GM19324 (cell line): ENCODE results near the gene GPR132.
"Not testable (repeated sequence)": the region's sequence is repeated elsewhere in the genome, so short reads cannot be mapped to it uniquely, and the experiment has no call there.

ENCODE experiments used
- ATAC-seq: cut with Tn5 transposase; IDR thresholded peaks from one replicate; pipeline ENCODE4 v1.9.1; 2021; ENCODE audit warnings: mild to moderate bottlenecking, moderate library complexity; ENCODE audit not compliant: unreplicated experiment, low FRiP score

The GPR132 gene

DNA sequence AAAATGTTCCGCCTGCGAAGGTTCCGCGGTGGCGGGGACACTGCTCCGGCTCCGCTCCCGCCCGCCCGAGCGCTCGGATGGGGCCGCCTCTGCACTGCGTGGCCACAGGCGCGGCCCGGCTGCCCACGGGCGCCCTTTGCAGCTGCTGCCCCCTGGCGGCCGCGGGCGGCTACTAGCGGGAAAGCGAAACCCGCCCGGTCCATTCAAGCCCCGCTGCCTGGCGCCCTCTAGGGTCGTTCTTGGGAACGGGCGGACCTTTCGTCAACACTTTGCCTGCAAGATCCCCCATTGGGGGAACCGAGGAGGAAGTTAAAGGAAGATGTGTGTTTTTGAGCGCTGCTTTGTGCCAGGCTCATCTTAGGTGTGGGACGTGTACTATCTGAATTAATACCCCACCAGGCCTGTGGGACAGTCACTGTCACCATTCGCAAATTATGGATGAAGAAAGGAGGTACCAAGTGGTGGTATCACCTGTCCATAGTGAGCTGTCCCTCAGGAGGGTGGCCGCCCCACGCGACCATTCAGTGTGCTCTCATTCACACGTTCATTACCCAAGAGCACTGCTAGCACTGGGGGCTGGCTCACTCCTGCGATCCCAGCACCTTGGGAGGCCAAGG, 19.4 kb downstream of the GPR132 start:
- ATAC-seq, result peak; percentile 37

GRCh38 chr14:105043641-105044040, 21.6 kb downstream of the GPR132 start:
- ATAC-seq, result no peak

DNA sequence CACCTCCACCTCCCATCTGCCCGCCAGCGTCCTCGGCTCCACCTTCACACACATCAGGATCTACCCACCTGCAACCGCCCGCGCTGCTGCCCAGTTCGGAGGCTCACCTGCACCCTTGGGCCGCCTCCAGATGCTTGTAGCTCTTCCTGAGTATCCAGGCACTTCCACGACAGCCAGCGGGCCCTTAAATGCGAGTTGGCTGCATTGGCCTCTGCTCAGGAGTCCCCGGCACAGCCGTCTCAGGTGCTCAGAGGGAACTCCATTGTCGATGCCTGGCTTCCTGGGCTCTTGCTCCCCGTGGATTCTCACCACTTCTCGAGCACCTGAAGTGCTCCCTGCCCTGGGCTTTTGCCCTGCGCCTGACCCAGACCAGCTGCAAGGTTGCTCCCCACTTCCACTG, 22.4 kb downstream of the GPR132 start:
- no peak for ATAC-seq

DNA sequence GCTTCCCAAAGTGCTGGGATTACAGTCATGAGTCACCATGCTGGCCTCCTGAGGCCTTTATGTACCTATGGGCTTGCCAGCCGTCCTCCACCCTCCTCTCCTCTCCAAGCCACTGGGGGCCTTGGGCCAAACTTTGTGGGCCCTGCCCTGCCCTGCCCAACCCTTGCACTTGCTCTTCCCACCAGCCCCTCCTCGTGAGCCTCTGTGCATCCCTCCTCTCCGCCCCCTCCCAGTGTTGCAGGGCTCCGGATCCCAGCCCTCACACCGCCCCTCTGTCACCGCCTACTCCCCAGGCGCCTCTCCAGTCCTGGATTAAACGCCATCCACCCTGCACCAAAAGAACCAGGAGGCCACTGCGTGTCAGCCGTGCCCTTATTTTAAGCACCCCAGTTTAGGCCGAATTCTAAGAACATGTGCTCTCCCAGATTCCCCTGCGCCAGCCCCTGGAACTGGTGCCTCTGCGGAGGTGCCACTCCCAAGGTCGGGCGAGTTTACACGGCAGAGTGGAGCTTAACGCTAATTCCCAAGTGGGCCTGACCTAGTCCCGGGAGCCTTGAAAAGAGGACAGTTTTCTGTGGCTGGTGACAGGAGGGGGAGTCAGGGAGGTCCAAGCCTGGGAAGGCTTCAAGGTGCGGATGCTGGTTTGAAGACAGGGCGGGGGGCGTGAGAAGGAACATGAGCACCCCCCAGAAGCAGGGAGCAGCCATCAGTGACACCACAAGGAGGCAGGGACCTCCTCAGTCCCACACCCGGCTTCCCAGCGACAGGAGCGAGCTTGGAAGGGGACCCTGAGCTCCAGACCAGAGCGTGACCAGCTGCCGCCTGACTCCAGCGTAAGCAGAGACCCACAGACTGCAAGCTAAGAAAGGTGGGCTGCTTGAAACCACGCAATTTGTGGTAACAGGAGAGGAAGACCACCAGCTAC, 23.1 kb downstream of the GPR132 start:
- no peak for ATAC-seq

DNA sequence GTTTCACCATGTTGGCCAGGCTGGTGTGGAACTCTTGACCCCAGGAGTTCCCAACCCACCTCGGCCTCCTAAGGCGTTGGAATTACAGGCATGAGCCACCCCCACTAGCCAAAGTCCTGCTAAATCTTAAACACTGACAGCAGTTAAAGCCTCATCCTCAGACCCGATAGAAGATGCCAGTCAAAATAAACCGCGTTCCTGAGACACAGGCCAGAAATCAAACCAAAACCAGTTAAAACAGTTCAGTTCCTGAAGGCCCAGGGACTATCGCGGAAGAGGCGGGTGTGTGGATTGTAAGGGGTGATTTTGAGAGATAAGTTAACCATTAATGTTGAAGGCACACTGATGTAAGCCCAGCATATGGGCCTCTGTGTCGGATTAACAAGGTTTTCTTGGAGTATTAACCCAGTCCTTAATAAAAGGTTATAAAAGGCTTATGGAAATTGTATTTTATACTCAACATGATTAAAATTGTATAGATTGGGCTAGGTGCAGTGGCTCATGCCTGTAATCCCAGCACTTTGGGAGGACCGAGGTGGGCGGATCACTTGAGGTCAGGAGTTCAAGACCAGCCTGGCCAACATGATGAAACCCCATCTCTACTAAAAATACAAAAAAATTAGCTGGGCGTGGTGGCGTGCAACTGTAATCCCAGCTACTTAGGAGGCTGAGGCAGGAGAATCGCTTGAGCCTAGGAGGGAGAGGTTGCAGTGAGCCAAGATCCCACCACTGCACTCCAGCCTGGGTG, 25.6 kb downstream of the GPR132 start:
- no peak for ATAC-seq

DNA sequence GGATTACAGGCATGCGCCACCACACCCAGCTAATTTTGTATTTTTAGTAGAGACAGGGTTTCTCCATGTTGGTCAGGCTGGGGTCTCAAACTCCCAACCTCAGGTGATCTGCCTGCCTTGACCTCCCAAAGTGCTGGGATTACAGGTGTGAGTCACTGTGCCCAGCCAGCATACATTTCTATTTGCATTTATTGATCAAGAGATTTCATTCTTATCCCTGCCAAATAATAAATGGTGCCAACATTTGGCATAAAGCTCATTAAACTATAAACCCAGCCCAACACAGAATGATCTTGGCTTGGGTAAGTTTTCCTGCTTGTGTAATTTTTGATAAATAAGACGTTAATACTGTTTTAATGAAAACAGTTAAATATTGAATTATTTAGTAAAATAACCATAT, 29.6 kb downstream of the GPR132 start:
- ATAC-seq, result not testable (repeated sequence)

- ATAC-seq, result no peak
Observed at GRCh38 chr14:105034315-105035039, 30.8 kb downstream of the GPR132 start.

- not testable (repeated sequence) for ATAC-seq
Observed at GRCh38 chr14:105033412-105033900, 31.8 kb downstream of the GPR132 start.

DNA sequence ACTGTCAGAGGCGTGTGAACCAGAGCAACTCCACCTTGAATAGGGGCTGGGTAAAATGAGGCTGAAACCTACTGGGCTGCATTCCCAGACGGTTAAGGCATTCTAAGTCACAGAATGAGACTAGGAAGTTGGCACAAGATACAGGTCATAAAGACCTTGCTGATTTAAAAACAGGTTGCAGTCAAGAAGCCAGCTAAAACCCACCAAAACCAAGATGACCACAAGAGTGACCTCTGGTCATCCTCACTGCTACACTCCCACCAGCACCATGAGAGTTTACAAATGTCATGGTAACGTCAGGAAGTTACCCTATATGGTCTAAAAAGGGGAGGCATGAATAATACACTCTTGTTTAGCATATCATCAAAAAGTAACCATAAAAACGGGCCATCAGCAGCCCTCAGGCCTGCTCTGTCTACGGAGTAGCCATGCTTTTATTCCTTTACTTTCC, 32.8 kb downstream of the GPR132 start:
- ATAC-seq, result not testable (repeated sequence)

DNA sequence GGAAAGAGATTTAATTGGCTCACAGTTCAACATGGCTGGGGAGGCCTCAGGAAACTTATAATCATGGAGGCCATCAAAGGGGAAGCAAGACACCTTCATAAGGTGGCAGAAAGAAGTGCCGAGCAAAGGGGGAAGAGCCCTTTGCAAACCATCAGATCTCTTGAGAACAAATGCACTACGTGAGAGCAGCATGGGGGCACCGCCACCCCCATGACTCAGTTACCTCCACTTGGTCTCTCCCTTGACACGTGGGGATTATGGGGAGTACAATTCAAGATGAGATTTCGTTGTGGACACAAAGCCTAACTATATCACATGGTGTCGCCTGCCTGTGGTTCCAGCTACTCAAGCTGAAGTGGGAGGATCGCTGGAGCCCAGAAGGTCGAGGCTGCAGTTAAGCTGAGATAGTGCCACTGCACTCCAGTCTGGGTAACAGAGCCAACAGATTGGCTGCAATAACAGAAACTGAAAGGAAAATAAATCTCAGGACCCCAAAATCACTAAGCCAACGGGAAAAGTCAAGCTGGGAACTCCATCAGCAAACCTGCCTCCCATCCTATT, 34.3 kb downstream of the GPR132 start:
- ATAC-seq, result no peak

DNA sequence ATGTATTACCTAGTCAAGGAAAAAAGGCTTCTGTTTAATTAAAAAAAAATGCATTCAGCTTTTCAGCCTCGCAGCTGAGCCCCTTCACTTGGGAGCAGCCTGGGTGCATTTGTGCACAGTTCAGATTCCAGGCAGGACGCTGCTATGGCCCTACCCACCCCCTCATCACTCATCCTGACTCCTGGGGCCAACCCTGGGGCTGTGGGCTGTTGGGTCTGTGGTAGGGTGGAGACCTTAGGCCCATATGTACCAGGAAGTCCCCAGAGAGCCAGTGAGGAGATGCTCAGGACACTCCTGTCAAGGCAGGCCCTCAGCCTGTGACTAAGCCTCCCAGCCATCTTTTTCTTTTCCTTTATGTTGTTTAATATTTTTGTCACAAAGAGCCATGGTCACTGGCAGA, 35.0 kb downstream of the GPR132 start:
- ATAC-seq, result no peak

GRCh38 chr14:105029402-105029801, 35.8 kb downstream of the GPR132 start:
- no peak for ATAC-seq

DNA sequence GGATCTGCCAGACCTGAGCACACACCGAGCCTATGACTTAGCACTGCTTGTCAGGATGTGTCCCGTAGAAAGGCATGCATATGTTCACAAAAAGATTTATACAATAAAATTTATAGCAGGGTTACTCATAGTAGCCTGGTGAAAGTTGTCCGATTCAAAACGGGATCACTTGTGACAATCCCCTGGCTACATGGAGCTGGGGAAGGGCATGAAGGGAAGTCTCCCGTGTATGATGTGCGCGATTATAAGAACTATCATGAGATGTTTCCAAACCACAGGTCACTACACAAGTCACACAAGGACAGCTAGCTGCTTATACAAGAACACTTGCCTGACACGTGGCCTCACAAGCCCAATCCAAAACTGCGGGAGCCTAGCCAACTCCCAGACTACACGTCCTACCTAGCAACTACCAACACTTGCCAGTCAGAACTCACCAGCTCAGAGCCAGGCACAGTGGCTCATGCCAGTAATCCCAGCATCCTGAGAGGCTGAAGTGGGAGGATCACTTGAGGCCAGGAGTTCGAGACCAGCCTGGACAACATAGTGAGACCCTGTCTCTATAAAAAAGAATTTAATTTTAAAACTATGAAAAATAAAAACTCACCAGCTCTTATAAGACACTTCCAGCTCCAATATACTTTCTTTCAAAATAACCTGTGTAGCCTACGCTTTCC, 36.8 kb downstream of the GPR132 start:
- ATAC-seq, result no peak

DNA sequence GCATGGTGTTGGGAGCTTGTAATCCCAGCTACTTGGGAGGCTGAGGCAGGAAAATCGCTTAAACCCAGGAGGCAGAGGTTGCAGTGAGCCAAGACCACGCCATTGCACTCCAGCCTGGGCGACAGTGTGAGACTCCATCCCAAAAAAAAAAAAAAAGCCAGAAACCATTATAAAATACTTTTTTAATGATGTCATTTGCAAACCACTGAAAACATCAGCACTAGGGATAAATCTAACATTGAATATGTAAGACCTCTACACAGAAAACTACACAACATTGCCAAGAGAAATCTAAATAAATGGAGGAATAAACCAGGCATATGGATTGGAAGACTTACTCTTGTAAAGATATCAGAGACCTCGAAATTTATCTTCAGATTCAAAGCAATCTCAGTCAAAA, 37.5 kb downstream of the GPR132 start:
- not testable (repeated sequence) for ATAC-seq

DNA sequence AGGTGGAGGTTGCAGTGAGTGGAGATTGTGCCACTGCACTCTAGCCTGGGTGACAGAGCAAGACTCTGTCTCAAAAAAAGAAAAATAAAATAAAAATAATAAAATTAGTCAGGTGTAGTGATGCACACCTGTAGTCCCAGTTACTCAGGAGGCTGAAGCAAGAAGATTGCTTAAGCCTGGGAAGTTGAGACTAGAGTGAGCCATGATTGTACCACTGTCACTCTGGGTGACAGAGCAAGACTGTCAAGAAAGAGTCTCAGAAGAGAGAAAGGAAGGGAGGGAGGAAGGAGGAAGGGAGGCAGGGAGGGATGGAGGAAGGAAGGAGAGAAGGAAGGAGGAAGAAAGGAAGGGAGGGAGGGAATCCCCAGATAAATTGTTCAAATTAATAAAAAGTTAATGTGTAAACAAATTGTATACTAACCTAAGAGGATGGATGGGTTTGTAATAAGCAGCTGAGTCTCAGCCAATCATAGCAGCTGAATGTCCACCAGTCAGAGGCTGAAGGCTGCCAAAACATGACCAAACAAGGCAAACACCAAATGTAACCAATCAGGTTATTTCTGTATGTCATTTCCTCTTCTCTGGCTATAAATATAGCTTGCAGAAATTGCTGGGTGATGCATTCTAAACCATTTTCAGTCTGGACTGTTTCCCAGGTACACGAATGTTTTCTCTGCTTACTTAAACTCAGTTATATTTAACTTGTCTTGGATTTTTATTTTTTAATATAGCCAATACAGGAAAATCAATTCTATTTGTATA, 38.2 kb downstream of the GPR132 start:
- ATAC-seq, result no peak

GRCh38 chr14:105026033-105026785, 39.0 kb downstream of the GPR132 start:
- no peak for ATAC-seq

GRCh38 chr14:105025429-105025828, 39.8 kb downstream of the GPR132 start:
- no peak for ATAC-seq
